T-helper 2 cell treated with Interferon-gamma antibody and Interleukin-4, amounts not matched to agents 5 μg/mL and 100 μg/mL, for 36 hours (primary cell): ENCODE results near the gene PPARA.
"Not testable (repeated sequence)": the region's sequence is repeated elsewhere in the genome, so short reads cannot be mapped to it uniquely, and the experiment has no call there.

Source experiments
- DNase-seq: peaks from one replicate; pipeline ENCODE4 v3.0.0; 2021; ENCODE audit warnings: low spot score
- H3K27ac Mint-ChIP-seq: one replicate; pipeline ENCODE4 v1.8.0; 2021; ENCODE audit warnings: mild to moderate bottlenecking, mixed read lengths
- H3K27me3 Mint-ChIP-seq: one replicate; pipeline ENCODE4 v1.8.0; 2021; ENCODE audit warnings: low read depth, mixed read lengths
- H3K36me3 Mint-ChIP-seq: one replicate; pipeline ENCODE4 v1.8.0; 2021; ENCODE audit warnings: low read depth, mixed read lengths
- H3K4me1 Mint-ChIP-seq: one replicate; pipeline ENCODE4 v1.8.0; 2021; ENCODE audit warnings: low read depth, mixed read lengths
- H3K4me3 Mint-ChIP-seq: one replicate; pipeline ENCODE4 v1.8.0; 2022; ENCODE audit warnings: mild to moderate bottlenecking, moderate library complexity, mixed read lengths
- H3K9me3 Mint-ChIP-seq: one replicate; pipeline ENCODE4 v1.8.0; 2021; ENCODE audit warnings: mixed read lengths

The PPARA gene

DNA sequence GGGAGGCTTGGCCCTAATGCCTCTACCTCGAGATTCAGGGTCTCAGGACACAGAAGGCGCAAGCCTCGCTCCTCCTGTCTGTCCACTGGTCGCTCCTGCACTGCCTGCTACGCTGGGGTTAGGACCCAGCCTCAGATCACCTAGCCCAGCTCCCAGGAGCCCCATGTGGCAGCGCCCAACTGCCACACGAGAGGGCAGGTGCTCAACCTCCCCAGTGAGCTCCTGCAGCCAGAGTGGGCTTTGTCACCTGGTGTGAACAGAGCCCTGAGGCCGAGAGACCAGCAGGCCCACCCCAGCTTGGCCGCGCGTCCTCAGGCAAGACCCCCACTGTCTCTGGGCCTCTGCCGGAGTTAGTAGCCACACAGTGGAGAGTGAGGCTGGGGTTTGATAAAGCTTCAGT lies 21.7 kb upstream of the PPARA start:
- no peak overlapping the region for H3K27ac Mint-ChIP-seq
- H3K4me3 Mint-ChIP-seq: no peak overlapping the region
- H3K4me1 Mint-ChIP-seq: no peaks in the 10 kb centered on the region
- H3K36me3 Mint-ChIP-seq: no peaks in the 10 kb centered on the region
- H3K27me3 Mint-ChIP-seq: no peaks in the 10 kb centered on the region
- no peak for DNase-seq
- H3K9me3 Mint-ChIP-seq: no peaks in the 10 kb centered on the region

DNA sequence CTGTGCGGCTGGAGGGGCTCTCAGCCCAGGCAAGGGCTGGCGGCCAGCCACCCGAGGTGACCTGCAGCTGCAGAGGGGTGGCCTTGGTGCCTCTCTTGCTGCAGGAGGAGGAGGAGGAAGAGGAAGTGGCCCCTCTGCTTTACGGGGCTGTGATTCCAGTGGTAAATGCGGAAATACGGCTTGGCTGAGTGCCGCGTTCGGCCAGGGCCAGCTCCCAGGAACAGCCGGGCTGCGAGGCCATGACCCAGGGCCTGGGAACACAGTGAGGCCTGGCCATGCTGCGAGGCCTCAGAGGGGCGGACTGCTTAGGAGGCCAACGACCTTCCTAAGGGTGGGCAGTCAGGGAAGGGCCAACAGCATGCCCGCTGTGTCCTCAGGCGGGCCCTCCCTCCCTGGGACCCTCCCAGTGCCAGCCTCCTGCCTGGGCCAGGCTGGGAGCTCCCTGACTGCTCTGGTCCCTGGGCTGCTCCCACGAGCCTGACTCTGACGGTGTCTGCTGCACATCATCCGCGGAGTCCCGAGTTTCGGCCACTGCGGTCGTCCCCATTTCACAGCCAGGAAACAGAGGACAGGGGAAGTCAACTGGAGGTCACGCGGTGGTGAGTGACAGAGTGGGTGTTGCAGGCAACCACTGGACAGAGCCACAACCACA lies 20.8 kb upstream of the PPARA start:
- Mint-ChIP-seq H3K4me3 (no peak overlapping the region), H3K36me3 (no peaks in the 10 kb centered on the region), H3K27me3 (no peaks in the 10 kb centered on the region), H3K4me1 (no peaks in the 10 kb centered on the region), H3K9me3 (no peaks in the 10 kb centered on the region), H3K27ac (no peak overlapping the region)
- DNase-seq: no peak

DNA sequence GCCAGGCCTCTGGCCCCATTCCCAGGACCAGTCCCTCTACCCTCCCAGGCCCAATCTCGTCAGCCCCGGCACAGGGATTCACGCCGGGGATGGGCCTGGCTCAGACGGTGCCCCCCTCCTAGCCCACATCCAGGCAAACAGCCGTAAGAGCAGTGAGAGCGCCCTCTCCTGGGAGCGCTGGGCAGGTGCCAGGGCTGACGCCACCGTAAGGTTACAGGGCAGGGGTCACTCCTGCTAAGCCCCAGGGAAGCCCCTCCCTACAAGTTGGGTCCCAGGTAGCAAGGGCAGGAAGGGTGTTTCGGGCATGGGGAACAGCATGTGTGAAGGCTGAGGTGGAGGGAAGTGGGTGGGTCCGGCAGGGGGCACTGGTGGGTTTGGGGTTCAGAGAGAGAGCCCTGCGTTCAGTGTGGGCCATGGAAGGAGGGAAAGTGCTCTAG lies 19.2 kb upstream of the PPARA start:
- no peak overlapping the region for H3K4me3 Mint-ChIP-seq
- H3K27me3 Mint-ChIP-seq: no peaks in the 10 kb centered on the region
- no peak for DNase-seq
- no peaks in the 10 kb centered on the region for H3K4me1 Mint-ChIP-seq
- no peak overlapping the region for H3K27ac Mint-ChIP-seq
- no peaks in the 10 kb centered on the region for H3K36me3 Mint-ChIP-seq
- no peaks in the 10 kb centered on the region for H3K9me3 Mint-ChIP-seq

GRCh38 chr22:46132193-46132829 lies 18.0 kb upstream of the PPARA start:
- H3K4me3 Mint-ChIP-seq: not testable (repeated sequence)

DNA sequence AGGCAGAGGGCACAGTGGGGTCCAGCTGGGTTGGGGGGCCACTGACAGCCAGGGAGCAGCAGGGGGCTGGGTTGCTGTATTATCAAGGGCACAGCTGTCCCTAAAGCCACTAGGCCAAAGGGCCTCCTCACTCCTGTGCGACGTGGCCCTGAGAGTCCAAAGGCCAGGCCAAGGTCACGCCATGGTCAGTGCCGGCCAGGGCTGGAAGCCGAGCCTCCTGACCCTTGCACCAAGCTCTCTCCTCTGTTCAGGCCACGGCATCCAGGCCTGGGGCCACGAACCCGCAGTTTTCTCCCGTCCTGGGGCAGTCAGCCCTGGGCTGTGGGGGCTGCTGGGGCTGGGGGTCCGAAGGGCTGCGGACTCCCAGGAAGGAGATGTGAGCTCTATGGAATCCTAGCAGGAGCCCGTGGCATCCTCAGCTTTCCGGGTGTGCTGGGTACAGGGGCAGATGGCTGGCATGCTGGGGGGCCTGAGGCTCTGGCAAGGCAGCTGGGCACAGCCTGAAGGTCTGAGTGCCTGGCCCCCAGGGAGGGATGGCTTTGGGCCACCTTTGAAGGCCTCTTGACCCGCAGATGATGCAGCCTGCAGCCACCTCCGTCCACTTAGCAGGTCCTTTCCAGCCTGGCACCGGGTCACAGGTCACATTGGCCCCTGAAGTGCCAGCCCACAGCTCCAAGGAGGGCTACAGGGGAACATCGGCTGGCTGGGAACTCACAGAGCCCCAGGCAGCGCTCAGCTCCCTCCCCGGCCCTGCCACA lies 17.3 kb upstream of the PPARA start:
- H3K27ac Mint-ChIP-seq: no peak overlapping the region
- H3K4me1 Mint-ChIP-seq: no peaks in the 10 kb centered on the region
- H3K36me3 Mint-ChIP-seq: no peaks in the 10 kb centered on the region
- no peak for DNase-seq
- no peak overlapping the region for H3K4me3 Mint-ChIP-seq
- H3K27me3 Mint-ChIP-seq: no peaks in the 10 kb centered on the region
- H3K9me3 Mint-ChIP-seq: no peaks in the 10 kb centered on the region

More at GRCh38 chr22:46132193-46132829, 18.0 kb upstream of the PPARA start:
- not testable (repeated sequence) for H3K27ac Mint-ChIP-seq, DNase-seq, H3K4me1 Mint-ChIP-seq, H3K36me3 Mint-ChIP-seq, H3K27me3 Mint-ChIP-seq, H3K9me3 Mint-ChIP-seq

DNA sequence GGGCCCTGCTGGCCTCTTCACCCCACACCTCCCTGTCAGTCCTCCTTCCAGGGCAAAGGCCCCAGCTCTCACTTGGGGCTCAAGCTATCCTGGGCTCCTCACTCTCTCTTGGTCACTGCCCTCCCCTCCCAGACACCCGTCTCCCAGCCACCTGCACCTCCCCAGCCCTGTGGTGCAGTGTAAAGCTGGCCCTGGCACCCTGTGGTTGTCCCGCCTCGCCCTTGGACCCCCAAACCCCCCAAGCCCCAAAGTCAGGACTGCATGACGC lies 16.8 kb upstream of the PPARA start:
- no peak overlapping the region for H3K4me3 Mint-ChIP-seq
- no peak overlapping the region for H3K27ac Mint-ChIP-seq
- no peaks in the 10 kb centered on the region for H3K4me1 Mint-ChIP-seq
- H3K27me3 Mint-ChIP-seq: no peaks in the 10 kb centered on the region
- no peak for DNase-seq
- no peaks in the 10 kb centered on the region for H3K9me3 Mint-ChIP-seq
- no peaks in the 10 kb centered on the region for H3K36me3 Mint-ChIP-seq

DNA sequence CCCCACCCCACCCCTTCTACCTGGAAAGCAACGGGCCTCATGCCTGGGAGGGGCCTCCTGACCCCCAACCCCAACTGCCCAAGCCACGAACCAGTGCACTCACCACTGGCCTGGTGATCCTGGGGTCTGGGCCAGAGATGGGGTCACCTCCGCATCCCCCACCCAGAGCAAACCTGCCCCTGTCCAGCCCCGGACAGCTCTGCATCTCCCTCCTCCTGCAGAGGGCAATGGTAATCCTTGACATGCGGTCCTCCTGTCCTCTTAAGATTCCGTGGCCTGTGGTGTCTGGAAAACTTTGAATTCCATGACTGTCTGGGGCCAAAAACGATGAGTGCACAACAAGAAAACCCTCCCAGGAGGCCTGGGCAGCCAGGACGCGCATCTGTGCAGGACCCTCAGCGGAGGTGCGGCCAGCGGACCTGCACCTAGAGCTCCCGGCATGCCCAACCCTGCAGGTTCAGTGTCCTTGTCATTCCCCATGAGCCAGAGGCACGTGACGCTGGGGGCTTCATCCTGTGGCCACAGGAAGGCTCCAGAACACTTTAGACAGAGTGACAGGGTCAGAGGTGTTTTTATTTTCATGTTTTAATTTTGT lies 16.1 kb upstream of the PPARA start:
- no peak overlapping the region for H3K4me3 Mint-ChIP-seq
- no peak for DNase-seq
- no peaks in the 10 kb centered on the region for H3K9me3 Mint-ChIP-seq
- no peaks in the 10 kb centered on the region for H3K36me3 Mint-ChIP-seq
- no peaks in the 10 kb centered on the region for H3K4me1 Mint-ChIP-seq
- H3K27me3 Mint-ChIP-seq: no peaks in the 10 kb centered on the region
- H3K27ac Mint-ChIP-seq: no peak overlapping the region

GRCh38 chr22:46135611-46136485 lies 14.5 kb upstream of the PPARA start:
- Mint-ChIP-seq H3K4me1 (no peaks in the 10 kb centered on the region), H3K9me3 (no peaks in the 10 kb centered on the region), H3K4me3 (no peak overlapping the region), H3K27ac (no peak overlapping the region), H3K36me3 (no peaks in the 10 kb centered on the region), H3K27me3 (no peaks in the 10 kb centered on the region)
- DNase-seq: no peak

DNA sequence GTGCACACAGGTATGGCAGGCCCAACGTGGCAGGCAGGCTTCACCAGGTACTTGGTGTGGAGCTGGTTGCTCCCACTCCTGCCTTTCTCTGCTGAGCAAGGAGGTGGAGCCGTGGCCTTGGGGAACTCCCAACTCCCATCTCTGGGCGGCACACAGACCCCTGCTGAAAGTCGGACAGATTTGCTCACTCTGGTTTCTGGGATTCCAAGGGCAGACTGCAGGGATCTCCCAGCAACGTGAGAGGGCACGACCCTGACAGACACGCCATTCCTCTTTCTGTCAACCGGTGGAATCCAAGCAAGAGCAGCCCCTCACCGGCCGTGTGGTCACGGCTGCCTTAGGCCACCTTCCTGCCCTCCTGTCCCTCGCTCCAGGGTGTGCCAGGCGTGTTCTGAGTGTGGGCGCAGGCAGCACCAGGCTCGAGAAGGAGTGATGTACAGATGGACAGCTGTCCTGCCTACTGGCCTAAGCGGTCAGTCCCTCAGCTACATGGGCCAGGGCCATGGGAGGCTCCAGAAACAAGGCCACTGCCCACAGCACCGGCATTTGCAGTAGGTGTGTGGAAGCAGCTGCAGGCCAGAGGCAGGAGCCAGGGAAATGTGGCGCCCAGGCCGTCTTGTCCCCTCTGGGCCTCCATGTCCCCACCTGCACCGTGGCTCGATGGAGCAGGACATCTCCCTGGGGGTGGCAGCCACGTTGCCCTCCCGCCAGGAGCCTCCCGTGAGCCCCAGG lies 13.7 kb upstream of the PPARA start:
- Mint-ChIP-seq H3K36me3 (no peaks in the 10 kb centered on the region), H3K4me1 (no peaks in the 10 kb centered on the region), H3K27ac (no peak overlapping the region), H3K27me3 (no peaks in the 10 kb centered on the region), H3K4me3 (no peak overlapping the region), H3K9me3 (no peaks in the 10 kb centered on the region)
- no peak for DNase-seq

- no peaks in the 10 kb centered on the region for H3K4me1 Mint-ChIP-seq
- DNase-seq: no peak
- no peaks in the 10 kb centered on the region for H3K27me3 Mint-ChIP-seq
- no peak overlapping the region for H3K4me3 Mint-ChIP-seq
- no peak overlapping the region for H3K27ac Mint-ChIP-seq
- no peaks in the 10 kb centered on the region for H3K9me3 Mint-ChIP-seq
- no peaks in the 10 kb centered on the region for H3K36me3 Mint-ChIP-seq
Measured at GRCh38 chr22:46137218-46137766, 13.0 kb upstream of the PPARA start.

- Mint-ChIP-seq H3K36me3 (no peaks in the 10 kb centered on the region), H3K4me3 (no peak overlapping the region), H3K4me1 (no peaks in the 10 kb centered on the region), H3K9me3 (no peaks in the 10 kb centered on the region), H3K27me3 (no peaks in the 10 kb centered on the region), H3K27ac (no peak overlapping the region)
- no peak for DNase-seq
Measured at GRCh38 chr22:46138058-46138797, 12.1 kb upstream of the PPARA start.

DNA sequence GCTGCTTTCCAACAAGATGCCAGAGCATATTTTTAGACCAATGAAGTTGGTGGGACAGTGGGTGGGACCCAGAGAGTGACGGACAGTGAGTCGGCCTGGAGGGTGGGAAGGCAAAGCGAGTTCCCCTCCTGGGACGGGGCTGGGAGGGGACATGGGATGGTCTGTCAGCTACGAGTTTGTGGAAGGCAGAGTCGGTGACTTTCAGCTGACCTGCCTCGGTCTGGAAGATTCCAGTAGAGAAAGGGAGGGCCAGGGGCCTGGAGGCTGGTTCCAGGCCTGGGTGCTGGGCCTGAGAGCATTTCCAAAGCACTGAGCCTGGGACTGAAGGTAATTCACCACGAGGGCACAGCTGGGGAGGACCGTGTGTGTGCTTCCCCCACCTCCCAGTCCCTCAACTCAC lies 10.9 kb upstream of the PPARA start:
- H3K4me1 Mint-ChIP-seq, H3K27me3 Mint-ChIP-seq, H3K9me3 Mint-ChIP-seq, H3K36me3 Mint-ChIP-seq, H3K4me3 Mint-ChIP-seq, H3K27ac Mint-ChIP-seq, DNase-seq: not testable (repeated sequence)
